GM19240 (cell line): ENCODE results near the gene TEX13C.
"Not testable (repeated sequence)": the region's sequence is repeated elsewhere in the genome, so short reads cannot be mapped to it uniquely, and the experiment has no call there.

Experiments
- DNase-seq: peaks from one replicate; pipeline ENCODE4 v3.0.0; 2011; ENCODE audit warnings: low spot score; ENCODE audit not compliant: insufficient read length

Gene TEX13C

GRCh38 chrX:125319646-125320521, at the start of gene TEX13C:
TEX13C (plus strand) TSS chrX:125319871; CDS start chrX:125320120, 249 bp downstream.
- no peak for DNase-seq

- no peak for DNase-seq
These were observed 32.4 kb upstream of the TEX13C start for GRCh38 chrX:125287282-125287681.

GRCh38 chrX:125288343-125288742, 31.3 kb upstream of the TEX13C start:
- no peak for DNase-seq

GRCh38 chrX:125289209-125289608, 30.5 kb upstream of the TEX13C start:
- DNase-seq, result no peak

- DNase-seq, result no peak
These were observed 29.8 kb upstream of the TEX13C start for GRCh38 chrX:125289920-125290319.

GRCh38 chrX:125291124-125291523, 28.5 kb upstream of the TEX13C start:
- no peak for DNase-seq

GRCh38 chrX:125293850-125294780, 25.6 kb upstream of the TEX13C start:
- no peak for DNase-seq

- DNase-seq, result peak; percentile 3
These were observed 24.3 kb upstream of the TEX13C start for GRCh38 chrX:125295337-125295736.

- no peak for DNase-seq
These were observed 20.8 kb upstream of the TEX13C start for GRCh38 chrX:125298871-125299270.

GRCh38 chrX:125306335-125306866, 13.3 kb upstream of the TEX13C start:
- DNase-seq, result no peak

GRCh38 chrX:125308653-125309052, 11.0 kb upstream of the TEX13C start:
- DNase-seq, result no peak

- DNase-seq, result not testable (repeated sequence)
These were observed 505 bp upstream of the TEX13C start for GRCh38 chrX:125319166-125319565.

GRCh38 chrX:125322431-125322830, 2.8 kb downstream of the TEX13C start:
- no peak for DNase-seq

- DNase-seq, result no peak
These were observed 6.9 kb downstream of the TEX13C start for GRCh38 chrX:125326599-125326998.

GRCh38 chrX:125327891-125328290, 8.2 kb downstream of the TEX13C start:
- no peak for DNase-seq

- DNase-seq, result no peak
These were observed 13.9 kb downstream of the TEX13C start for GRCh38 chrX:125333583-125333982.

GRCh38 chrX:125340490-125340889, 20.8 kb downstream of the TEX13C start:
- DNase-seq, result no peak

- DNase-seq, result no peak
These were observed 54.5 kb downstream of the TEX13C start for GRCh38 chrX:125374169-125374568.
